CD8-positive, alpha-beta memory T cell (primary cell): ENCODE data around the gene RPL36A. TPM values are rescaled to one million over a fixed set of nuclear protein-coding genes. Genes with fewer than 3 reads are reported as not detected.
A peak's percentile ranks its signal among the peaks of the same experiment; 100 is the strongest.

Experiments
- CTCF ChIA-PET: fragments of 350-600 bp; sonication (Branson Sonifier 250); formaldehyde crosslinking; loops from one replicate; lab custom pipeline; 2021; ENCODE audit warnings: antibody characterized with exemption; lab: Charles Lee
- POLR2A ChIA-PET: fragments of 350-600 bp; sonication (Branson Sonifier 250); formaldehyde crosslinking; loops from one replicate; lab custom pipeline; 2021; ENCODE audit warnings: antibody characterized with exemption; lab: Charles Lee
- DNase-seq, 5 donors: peaks; one replicate each; pipeline versions ENCODE4 v3.0.0 to v3.0.0-alpha.2; 2020 to 2022; ENCODE audit warnings: mixed read lengths in 1 of 5
- H3K27ac ChIP-seq: one replicate; pipeline ENCODE4 v1.7.0; 2013; ENCODE audit warnings: low read depth, mild to moderate bottlenecking, low read length, moderate library complexity
- H3K27me3 ChIP-seq: 2 replicates; pipeline ENCODE4 v1.7.0; 2013; ENCODE audit warnings: low read length, mild to moderate bottlenecking; ENCODE audit not compliant: insufficient read depth, poor library complexity, severe bottlenecking
- H3K36me3 ChIP-seq: 2 replicates; pipeline ENCODE4 v1.7.0; 2013; ENCODE audit warnings: mild to moderate bottlenecking, low read length, moderate library complexity; ENCODE audit not compliant: insufficient read depth
- H3K4me1 ChIP-seq: 2 replicates; pipeline ENCODE4 v1.7.0; 2013; ENCODE audit warnings: mild to moderate bottlenecking, low read length, moderate library complexity; ENCODE audit not compliant: insufficient read depth
- H3K4me3 ChIP-seq: 2 replicates; pipeline ENCODE4 v1.7.0; 2013; ENCODE audit warnings: mild to moderate bottlenecking, low read length
- H3K9me3 ChIP-seq: 2 replicates; pipeline ENCODE4 v1.7.0; 2013; ENCODE audit warnings: mild to moderate bottlenecking, low read length
- H3K27ac Mint-ChIP-seq, 8 donors: one replicate each; pipeline ENCODE4 v1.8.0; 2020 to 2021; ENCODE audit warnings: mixed read lengths in 8 of 8, mild to moderate bottlenecking in 6 of 8, inconsistent platforms in 3 of 8, moderate library complexity in 3 of 8
- H3K27me3 Mint-ChIP-seq, 2 donors: one replicate each; pipeline ENCODE4 v1.8.0; 2020 to 2021; ENCODE audit warnings: mixed read lengths in 2 of 2, mild to moderate bottlenecking in 1 of 2, moderate library complexity in 1 of 2
- H3K36me3 Mint-ChIP-seq, 3 donors: one replicate each; pipeline ENCODE4 v1.8.0; 2020 to 2021; ENCODE audit warnings: mixed read lengths in 3 of 3, inconsistent platforms in 1 of 3, mild to moderate bottlenecking in 1 of 3
- H3K4me1 Mint-ChIP-seq, 3 donors: one replicate each; pipeline ENCODE4 v1.8.0; 2020 to 2021; ENCODE audit warnings: mixed read lengths in 3 of 3, inconsistent platforms in 1 of 3, mild to moderate bottlenecking in 1 of 3
- H3K4me3 Mint-ChIP-seq, 7 donors: one replicate each; pipeline ENCODE4 v1.8.0; 2020 to 2021; ENCODE audit warnings: mixed read lengths in 7 of 7, mild to moderate bottlenecking in 6 of 7, moderate library complexity in 4 of 7, inconsistent platforms in 2 of 7
- H3K9me3 Mint-ChIP-seq, 5 donors: one replicate each; pipeline ENCODE4 v1.8.0; 2020 to 2022; ENCODE audit warnings: mixed read lengths in 5 of 5, mild to moderate bottlenecking in 3 of 5, moderate library complexity in 2 of 5, inconsistent platforms in 1 of 5
- polyA plus RNA-seq: library from polyadenylated mRNA; unstranded; fragments of 300-500 nt; fragmentation: Illumina TruSeq; gene quantifications from one replicate; pipeline ENCODE4 v1.2.3, GENCODE V29; 2021
- total RNA-seq, 2 experiments: library from RNA; stranded (reverse); gene quantifications; one replicate each; pipeline ENCODE4 v1.2.3, GENCODE V29; 2021

Gene RPL36A
- total and polyA plus RNA-seq, 3 experiments from 2014 or later, result 332 to 2,098 (median 416) TPM

GRCh38 chrX:101395789-101396188, 5.0 kb downstream of the RPL36A start:
- H3K27me3 Mint-ChIP-seq, result peaks cover 0 to 1% of the 10 kb centered on the region in 2 donors
- H3K4me3 ChIP-seq, result no peak overlapping the region
- H3K4me1 ChIP-seq, result peaks cover 9% of the 10 kb centered on the region
- H3K36me3 Mint-ChIP-seq, result peaks cover 0 to 56% (median 0%) of the 10 kb centered on the region in 3 donors
- H3K27ac Mint-ChIP-seq, result peak overlapping the region in 6 of 8 donors; percentile 0 to 69 (median 6)
- no peaks in the 10 kb centered on the region for H3K9me3 Mint-ChIP-seq
- DNase-seq, result no peak
- H3K27ac ChIP-seq, result no peak overlapping the region
- H3K27me3 ChIP-seq, result no peaks in the 10 kb centered on the region
- peaks cover 8% of the 10 kb centered on the region for H3K36me3 ChIP-seq
- H3K9me3 ChIP-seq, result no peaks in the 10 kb centered on the region
- ChIA-PET CTCF (no interaction called here), POLR2A (interaction anchor here (0.7 kb wide), 1 partner anchor 62 kb away, joined by 3 read pairs; no protein-coding TSS in a partner anchor)
- H3K4me1 Mint-ChIP-seq, result peaks cover 24 to 37% (median 29%) of the 10 kb centered on the region in 3 donors
- no peak overlapping the region for H3K4me3 Mint-ChIP-seq

DNA sequence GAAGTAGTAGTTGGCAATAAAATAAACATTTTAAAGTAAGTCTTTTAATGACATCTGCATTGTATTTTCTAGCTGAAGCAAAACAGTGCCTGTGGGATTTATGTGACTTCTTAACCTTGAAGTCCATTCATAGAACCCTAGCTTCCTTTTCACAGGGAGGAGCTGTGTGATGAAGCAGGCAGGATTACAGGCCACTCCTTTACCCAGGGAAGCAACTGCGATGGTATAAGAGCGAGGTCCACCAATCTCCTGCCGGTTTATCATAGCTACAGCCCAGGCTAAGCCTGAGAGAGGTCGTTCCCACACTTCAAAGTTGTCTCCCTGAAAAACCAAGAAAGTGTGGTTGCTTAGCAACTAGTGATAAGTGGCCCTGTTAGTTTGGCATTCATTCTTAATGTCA, 7.0 kb downstream of the RPL36A start:
- no peak overlapping the region for H3K4me3 ChIP-seq
- no peaks in the 10 kb centered on the region for H3K9me3 ChIP-seq
- H3K36me3 Mint-ChIP-seq, result peaks cover 0 to 53% (median 2%) of the 10 kb centered on the region in 3 donors
- H3K4me1 ChIP-seq, result no peaks in the 10 kb centered on the region
- H3K27ac ChIP-seq, result no peak overlapping the region
- H3K4me1 Mint-ChIP-seq, result peaks cover 5 to 20% (median 11%) of the 10 kb centered on the region in 3 donors
- peaks cover 0 to 4% of the 10 kb centered on the region in 2 donors for H3K27me3 Mint-ChIP-seq
- H3K4me3 Mint-ChIP-seq, result no peak overlapping the region
- no peaks in the 10 kb centered on the region for H3K9me3 Mint-ChIP-seq
- no peak for DNase-seq
- H3K36me3 ChIP-seq, result peaks cover 5% of the 10 kb centered on the region
- CTCF ChIA-PET, result no interaction called here
- no peaks in the 10 kb centered on the region for H3K27me3 ChIP-seq
- POLR2A ChIA-PET, result no interaction called here
- H3K27ac Mint-ChIP-seq, result no peak overlapping the region

DNA sequence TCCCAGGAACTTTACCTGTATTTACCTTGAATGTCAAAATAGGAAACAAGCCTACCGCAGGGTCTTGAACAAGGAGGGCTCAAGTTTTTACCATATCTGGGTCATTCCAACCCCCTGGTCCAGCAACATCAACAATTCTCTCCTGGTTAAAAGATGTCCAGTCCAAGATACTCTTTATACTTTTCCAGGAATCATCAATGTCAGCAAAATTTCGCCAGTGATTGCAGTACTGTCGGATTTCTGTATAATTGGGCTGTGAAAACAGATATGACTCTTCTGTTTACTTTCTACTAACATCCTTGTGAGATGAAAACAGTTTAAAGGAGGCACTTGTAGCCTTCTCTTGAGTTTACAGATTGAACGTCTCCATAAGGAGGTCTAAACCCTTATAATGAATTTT, 7.9 kb downstream of the RPL36A start:
- H3K27ac Mint-ChIP-seq, result peak overlapping the region in 1 of 8 donors; percentile 6
- H3K36me3 Mint-ChIP-seq, result peaks cover 0 to 48% (median 2%) of the 10 kb centered on the region in 3 donors
- no peaks in the 10 kb centered on the region for H3K9me3 ChIP-seq
- DNase-seq, result no peak
- no peak overlapping the region for H3K27ac ChIP-seq
- no peaks in the 10 kb centered on the region for H3K9me3 Mint-ChIP-seq
- no peaks in the 10 kb centered on the region for H3K4me1 ChIP-seq
- H3K4me1 Mint-ChIP-seq, result peaks cover under 1 to 12% (median 2%) of the 10 kb centered on the region in 3 donors
- peaks cover 1% of the 10 kb centered on the region for H3K36me3 ChIP-seq
- ChIA-PET POLR2A (no interaction called here), CTCF (no interaction called here)
- no peak overlapping the region for H3K4me3 Mint-ChIP-seq
- H3K27me3 ChIP-seq, result no peaks in the 10 kb centered on the region
- H3K4me3 ChIP-seq, result no peak overlapping the region
- peaks cover 0 to 2% of the 10 kb centered on the region in 2 donors for H3K27me3 Mint-ChIP-seq

DNA sequence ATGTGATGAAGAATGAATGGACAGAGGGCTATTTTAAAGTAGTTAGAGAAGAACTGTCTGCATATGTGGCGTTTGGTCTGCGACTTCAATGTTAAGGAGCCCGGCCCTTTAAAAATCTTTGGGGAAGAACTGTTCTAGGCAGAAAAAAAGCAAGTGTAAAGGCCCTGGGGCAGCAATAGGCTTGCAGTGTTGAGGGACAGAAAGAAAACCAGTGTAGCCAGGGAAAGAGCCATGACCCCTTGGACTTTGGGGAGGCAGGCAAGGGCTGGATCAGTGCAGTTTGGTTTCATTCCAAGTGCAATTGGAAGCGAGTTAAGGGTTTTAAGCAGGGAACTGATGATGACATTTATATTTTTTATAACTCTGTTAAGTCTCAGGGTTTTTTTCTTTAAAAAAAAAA, 9.0 kb downstream of the RPL36A start:
- H3K36me3 ChIP-seq, result no peaks in the 10 kb centered on the region
- ChIA-PET POLR2A (no interaction called here), CTCF (interaction anchor here (2.3 kb wide), 1 partner anchor 9 kb away, joined by 7 read pairs; the partner anchor contains the start of gene RPL36A)
- DNase-seq, result no peak
- H3K9me3 ChIP-seq, result no peaks in the 10 kb centered on the region
- H3K27me3 ChIP-seq, result no peaks in the 10 kb centered on the region
- Mint-ChIP-seq H3K27me3 (peaks cover 0 to 2% of the 10 kb centered on the region in 2 donors), H3K9me3 (peaks cover 0 to 1% (median 0%) of the 10 kb centered on the region in 5 donors), H3K4me1 (peaks cover 0 to 6% (median 0%) of the 10 kb centered on the region in 3 donors), H3K4me3 (no peak overlapping the region), H3K36me3 (peaks cover 0 to 46% (median 4%) of the 10 kb centered on the region in 3 donors), H3K27ac (peak overlapping the region in 2 of 8 donors; percentile 33 to 54)
- no peaks in the 10 kb centered on the region for H3K4me1 ChIP-seq
- no peak overlapping the region for H3K4me3 ChIP-seq
- no peak overlapping the region for H3K27ac ChIP-seq

GRCh38 chrX:101407167-101407747, 16.4 kb downstream of the RPL36A start:
- peak overlapping the region; percentile 95 for H3K4me3 ChIP-seq
- Mint-ChIP-seq H3K27me3 (peaks cover 0 to 10% of the 10 kb centered on the region in 2 donors), H3K4me1 (peaks cover 26 to 47% (median 38%) of the 10 kb centered on the region in 3 donors), H3K4me3 (peak overlapping the region; percentile 90 to 99 (median 93)), H3K36me3 (peaks cover 0 to 26% (median 4%) of the 10 kb centered on the region in 3 donors), H3K9me3 (peaks cover 0 to 1% (median 0%) of the 10 kb centered on the region in 5 donors), H3K27ac (peak overlapping the region; percentile 93 to 99 (median 99))
- H3K27me3 ChIP-seq, result no peaks in the 10 kb centered on the region
- CTCF ChIA-PET, result no interaction called here
- no peaks in the 10 kb centered on the region for H3K9me3 ChIP-seq
- H3K27ac ChIP-seq, result peak overlapping the region; percentile 95
- peaks cover 21% of the 10 kb centered on the region for H3K4me1 ChIP-seq
- DNase-seq, result no peak
- POLR2A ChIA-PET, result interaction anchor here (1.3 kb wide), 1 partner anchor 59 kb away, joined by 3 read pairs; the partner anchor contains the start of gene TIMM8A
- peaks cover 4% of the 10 kb centered on the region for H3K36me3 ChIP-seq

DNA sequence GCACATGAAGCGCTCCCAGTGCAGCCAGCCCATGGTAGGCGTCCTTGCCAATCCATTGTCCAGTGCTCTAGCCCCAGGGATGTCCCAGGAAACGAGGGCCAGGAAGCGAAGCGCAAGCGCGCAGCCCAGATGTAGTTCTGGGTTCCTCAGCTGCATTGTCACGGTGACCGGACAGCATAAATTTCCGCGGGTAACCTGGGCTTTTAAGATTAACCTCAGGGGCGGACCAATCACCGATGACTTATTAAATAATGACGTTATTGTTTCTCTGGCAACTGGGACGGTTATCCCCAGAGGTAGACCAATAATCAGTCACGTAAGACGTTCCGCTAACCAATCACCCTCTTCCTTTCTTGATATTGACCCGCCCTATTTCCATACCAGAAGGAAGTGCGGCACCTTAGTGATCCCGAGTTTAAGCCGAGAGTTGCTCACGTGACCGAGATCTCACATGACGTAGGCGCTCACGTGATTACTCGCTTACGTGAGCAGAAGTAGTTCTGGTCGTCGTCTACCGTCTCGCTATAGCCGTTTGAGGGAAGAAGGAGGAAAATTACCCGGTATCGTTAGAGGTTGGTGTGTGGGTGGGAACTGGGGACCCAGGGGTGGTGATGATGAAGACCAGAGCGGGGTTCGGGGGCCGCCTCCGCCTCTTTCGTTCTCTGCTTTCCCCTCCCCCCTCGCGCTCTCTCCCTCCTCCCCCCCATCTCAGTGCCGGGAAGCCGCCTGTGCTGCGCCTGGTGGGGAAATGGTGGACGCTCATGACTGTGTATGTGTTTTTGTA, 17.1 kb downstream of the RPL36A start, which contains the start of the genes GLA and HNRNPH2:
TSS of gene GLA (minus strand) at position 178 of the 784 bp plus-strand sequence. CDS start at position 156, 22 bp downstream.
TSS of gene HNRNPH2 (plus strand) at position 475 of the 784 bp plus-strand sequence. CDS start 3,767 bp downstream, outside the sequence.
- Mint-ChIP-seq H3K36me3 (peaks cover 0 to 29% (median 5%) of the 10 kb centered on the region in 3 donors), H3K4me1 (peaks cover 30 to 54% (median 45%) of the 10 kb centered on the region in 3 donors), H3K27ac (peak within 1 kb of the TSS; percentile 93 to 99 (median 99)), H3K27me3 (peaks cover 0 to 9% of the 10 kb centered on the region in 2 donors), H3K9me3 (peaks cover 0 to 1% (median 0%) of the 10 kb centered on the region in 5 donors), H3K4me3 (peak within 1 kb of the TSS; percentile 90 to 99 (median 93))
- DNase-seq, result peak; percentile 76 to 94 (median 87)
- ChIA-PET CTCF (no interaction called here), POLR2A (interaction anchor here (1.3 kb wide), 1 partner anchor 59 kb away, joined by 3 read pairs; the partner anchor contains the start of gene TIMM8A)
- Histone ChIP-seq H3K27me3 (no peaks in the 10 kb centered on the region), H3K36me3 (peaks cover 6% of the 10 kb centered on the region), H3K9me3 (no peaks in the 10 kb centered on the region), H3K4me3 (peak within 1 kb of the TSS; percentile 95), H3K4me1 (peaks cover 21% of the 10 kb centered on the region), H3K27ac (peak within 1 kb of the TSS; percentile 95)

DNA sequence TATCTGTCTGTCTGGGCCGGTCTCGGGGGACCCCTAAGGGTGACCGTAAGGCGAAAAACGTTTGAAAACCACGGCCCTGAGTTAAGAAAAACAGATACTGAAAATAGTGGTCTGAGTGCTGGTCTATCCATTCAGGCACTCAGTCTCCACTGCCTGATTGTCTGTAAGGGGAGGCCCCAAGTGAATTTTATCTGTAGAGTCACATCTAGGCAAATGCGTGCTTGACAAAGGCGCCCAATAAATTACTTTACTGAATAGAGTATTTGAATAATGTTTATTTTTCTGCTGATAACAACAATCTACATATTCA, 17.7 kb downstream of the RPL36A start:
- Mint-ChIP-seq H3K4me3 (peak overlapping the region; percentile 90 to 99 (median 93)), H3K36me3 (peaks cover 0 to 31% (median 5%) of the 10 kb centered on the region in 3 donors), H3K27ac (peak overlapping the region; percentile 93 to 99 (median 99)), H3K4me1 (peaks cover 33 to 60% (median 50%) of the 10 kb centered on the region in 3 donors), H3K27me3 (peaks cover 0 to 10% of the 10 kb centered on the region in 2 donors), H3K9me3 (peaks cover 0 to 1% (median 0%) of the 10 kb centered on the region in 5 donors)
- peaks cover 6% of the 10 kb centered on the region for H3K36me3 ChIP-seq
- H3K4me1 ChIP-seq, result peaks cover 21% of the 10 kb centered on the region
- H3K9me3 ChIP-seq, result no peaks in the 10 kb centered on the region
- no peaks in the 10 kb centered on the region for H3K27me3 ChIP-seq
- ChIA-PET CTCF (no interaction called here), POLR2A (no interaction called here)
- no peak for DNase-seq
- peak overlapping the region; percentile 95 for H3K27ac ChIP-seq
- H3K4me3 ChIP-seq, result peak overlapping the region; percentile 95
